NB4 (cell line): ENCODE data around the gene NDUFAF8.

Experiments used
- CTCF ChIP-seq: IDR thresholded peaks from one replicate; pipeline ENCODE4 v1.5.1; 2012; ENCODE audit warnings: low read depth, low read length
- MYC ChIP-seq: IDR thresholded peaks from 2 replicates; pipeline ENCODE4 v1.6.1; 2011; ENCODE audit warnings: low read depth, low read length
- POLR2A ChIP-seq: IDR thresholded peaks from 2 replicates; pipeline ENCODE4 v1.6.1; 2011; ENCODE audit warnings: mild to moderate bottlenecking; ENCODE audit not compliant: insufficient read length; ENCODE audit errors: extremely low read depth
- TF ChIP-seq, protein P1 (sequence below): IDR thresholded peaks from 2 replicates; pipeline ENCODE4 v1.6.1; 2011; ENCODE audit warnings: low read depth, low read length

GRCh38 chr17:81210466-81210865 is 28.7 kb upstream of the NDUFAF8 start:
- TF ChIP-seq POLR2A (no peak), CTCF (no peak), MYC (no peak)
- TF ChIP-seq, protein P1, sequence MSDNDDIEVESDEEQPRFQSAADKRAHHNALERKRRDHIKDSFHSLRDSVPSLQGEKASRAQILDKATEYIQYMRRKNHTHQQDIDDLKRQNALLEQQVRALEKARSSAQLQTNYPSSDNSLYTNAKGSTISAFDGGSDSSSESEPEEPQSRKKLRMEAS = no peak
